Loucy (cell line): ENCODE results near the gene SLC25A6.

Source experiments
- H2AFZ ChIP-seq: fragments of 200-600 bp; sonication (generic); 2 replicates; pipeline ENCODE4 v1.6.0; 2016; ENCODE audit warnings: antibody characterized with exemption, mild to moderate bottlenecking, low read length, moderate library complexity
- H3F3A ChIP-seq: fragments of 200-600 bp; 2 replicates; pipeline ENCODE4 v1.6.0; 2016; ENCODE audit warnings: antibody characterized with exemption, low read depth, mild to moderate bottlenecking
- H3K27me3 ChIP-seq: fragments of 200-600 bp; sonication (generic); 2 replicates; pipeline ENCODE4 v1.6.1; 2014; ENCODE audit warnings: low read length, mild to moderate bottlenecking; ENCODE audit not compliant: insufficient read depth, poor library complexity, severe bottlenecking
- H3K36me3 ChIP-seq: fragments of 200-600 bp; sonication (generic); 2 replicates; pipeline ENCODE4 v1.6.1; 2016; ENCODE audit warnings: low read length; ENCODE audit not compliant: insufficient read depth
- H3K4me1 ChIP-seq: fragments of 200-600 bp; sonication (generic); 2 replicates; pipeline ENCODE4 v1.5.1; 2014; ENCODE audit warnings: low read length, mild to moderate bottlenecking; ENCODE audit not compliant: insufficient read depth, poor library complexity, severe bottlenecking
- H3K4me2 ChIP-seq: fragments of 200-600 bp; sonication (generic); 2 replicates; pipeline ENCODE4 v1.6.0; 2014; ENCODE audit warnings: antibody characterized with exemption, low read length, low read depth, mild to moderate bottlenecking; ENCODE audit not compliant: poor library complexity, severe bottlenecking
- H3K4me3 ChIP-seq: fragments of 200-600 bp; sonication (generic); 2 replicates; pipeline ENCODE4 v1.5.1; 2014; ENCODE audit warnings: low read length, mild to moderate bottlenecking, mixed read lengths; ENCODE audit not compliant: poor library complexity, severe bottlenecking
- H3K79me2 ChIP-seq: fragments of 200-600 bp; sonication (generic); 2 replicates; pipeline ENCODE4 v1.6.1; 2014; ENCODE audit warnings: low read length; ENCODE audit not compliant: insufficient read depth
- H3K9ac ChIP-seq: fragments of 200-600 bp; sonication (generic); 2 replicates; pipeline ENCODE4 v1.6.0; 2014; ENCODE audit warnings: mild to moderate bottlenecking, low read depth, low read length, moderate library complexity; ENCODE audit not compliant: poor library complexity, severe bottlenecking
- H3K9me2 ChIP-seq: fragments of 200-600 bp; sonication (generic); replicated peaks from 2 replicates; pipeline ENCODE4 v1.6.1; 2016; ENCODE audit warnings: low read depth, low read length, mixed read lengths
- H3K9me3 ChIP-seq: fragments of 200-600 bp; sonication (generic); 2 replicates; pipeline ENCODE4 v1.6.1; 2014; ENCODE audit warnings: mild to moderate bottlenecking, antibody characterized with exemption, low read length, low read depth; ENCODE audit not compliant: insufficient read depth
- H4K20me1 ChIP-seq: fragments of 200-600 bp; sonication (generic); 2 replicates; pipeline ENCODE4 v1.6.0; 2014; ENCODE audit warnings: antibody characterized with exemption, low read length, mild to moderate bottlenecking; ENCODE audit not compliant: insufficient read depth, poor library complexity, severe bottlenecking
- CTCF ChIP-seq: fragments of 200-600 bp; sonication (generic); conservative IDR thresholded peaks from 2 replicates; pipeline ENCODE4 v1.5.1; 2014; ENCODE audit warnings: mild to moderate bottlenecking, antibody characterized with exemption, low read length
- EZH2phosphoT487 ChIP-seq: fragments of 200-600 bp; IDR thresholded peaks from 2 replicates; pipeline ENCODE4 v1.6.1; 2018; ENCODE audit warnings: antibody characterized with exemption, mild to moderate bottlenecking, moderate library complexity, borderline replicate concordance

The SLC25A6 gene

GRCh38 chrX:1390621-1391369 lies 1.1 kb downstream of the SLC25A6 start:
- TF ChIP-seq EZH2phosphoT487, result no peak
- TF ChIP-seq CTCF, result no peak
- peaks cover 39% of the 10 kb centered on the region; the same call in 1 of the 2 replicates for H3K36me3 ChIP-seq
- peak overlapping the region; percentile 98 for H3K9ac ChIP-seq
- H3K4me2 ChIP-seq, result peak overlapping the region; percentile 87
- peaks cover 3% of the 10 kb centered on the region for H3K4me1 ChIP-seq
- H3K79me2 ChIP-seq, result peaks cover 74% of the 10 kb centered on the region
- H3F3A ChIP-seq, result no peaks in the 10 kb centered on the region
- no peak overlapping the region for H2AFZ ChIP-seq
- no peaks in the 10 kb centered on the region for H3K27me3 ChIP-seq
- H3K4me3 ChIP-seq, result peak overlapping the region; percentile 93
- peaks cover 38% of the 10 kb centered on the region for H4K20me1 ChIP-seq
- no peaks in the 10 kb centered on the region for H3K9me2 ChIP-seq
- H3K9me3 ChIP-seq, result no peaks in the 10 kb centered on the region

DNA sequence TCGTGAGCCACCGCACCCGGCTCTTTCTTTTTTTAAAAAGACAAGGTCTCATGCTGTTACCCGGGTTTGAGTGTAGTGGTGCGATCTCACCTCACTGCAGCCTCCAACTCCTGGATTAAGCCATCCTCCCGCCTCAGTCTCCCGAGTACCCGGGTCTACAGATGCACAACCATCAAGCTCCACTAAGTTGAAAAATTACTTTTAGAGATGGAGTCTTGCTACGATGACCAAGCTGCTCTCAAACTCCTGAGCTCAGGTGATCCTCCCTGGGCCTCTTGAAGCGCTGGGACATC lies 2.0 kb downstream of the SLC25A6 start:
- no peaks in the 10 kb centered on the region for H3F3A ChIP-seq
- peaks cover 38% of the 10 kb centered on the region for H4K20me1 ChIP-seq
- H3K27me3 ChIP-seq, result no peaks in the 10 kb centered on the region
- H3K9ac ChIP-seq, result no peak overlapping the region
- H3K9me3 ChIP-seq, result no peaks in the 10 kb centered on the region
- peaks cover 48% of the 10 kb centered on the region; the same call in 1 of the 2 replicates for H3K36me3 ChIP-seq
- H3K4me3 ChIP-seq, result peak overlapping the region; percentile 93
- H3K79me2 ChIP-seq, result peaks cover 66% of the 10 kb centered on the region
- TF ChIP-seq EZH2phosphoT487 (no peak), CTCF (no peak)
- peak overlapping the region; percentile 87 for H3K4me2 ChIP-seq
- no peak overlapping the region for H2AFZ ChIP-seq
- no peaks in the 10 kb centered on the region for H3K9me2 ChIP-seq
- peaks cover 3% of the 10 kb centered on the region for H3K4me1 ChIP-seq

DNA sequence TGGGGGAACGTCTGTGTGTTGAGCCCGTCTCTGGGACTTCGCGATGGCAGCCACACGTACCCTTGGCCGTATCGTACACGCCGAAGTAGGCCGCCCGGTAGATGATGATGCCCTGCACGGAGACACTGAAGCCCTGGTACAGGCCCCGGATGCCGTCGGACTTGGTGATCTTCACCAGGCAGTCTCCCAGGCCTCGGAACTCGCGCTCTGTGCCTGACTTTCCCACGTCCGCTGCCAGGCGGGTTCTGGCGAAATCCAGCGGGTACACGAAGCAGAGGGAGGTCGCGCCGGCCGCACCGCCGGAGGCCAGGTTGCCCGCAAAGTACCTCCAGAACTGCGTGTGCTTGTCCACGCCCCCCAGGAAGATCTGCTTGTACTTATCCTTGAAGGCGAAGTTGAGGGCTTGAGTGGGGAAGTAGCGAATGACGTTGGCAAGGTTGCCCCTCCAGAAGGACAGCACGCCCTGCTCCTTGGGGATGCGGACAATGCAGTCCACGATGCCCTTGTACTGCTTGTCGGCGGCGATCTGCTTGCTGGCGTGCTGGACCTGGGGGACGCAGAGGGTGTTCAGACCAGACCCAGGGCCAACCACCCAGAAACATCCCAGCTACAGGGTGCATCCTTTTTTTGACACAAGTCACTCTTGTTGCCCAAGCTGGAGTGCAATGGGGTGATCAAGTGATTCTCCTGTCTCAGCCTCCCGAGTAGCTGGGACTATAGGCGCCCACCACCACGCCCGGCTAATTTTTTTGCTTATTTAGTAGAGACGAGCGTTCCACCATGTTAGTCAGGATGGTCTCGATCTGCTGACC lies 2.5 kb downstream of the SLC25A6 start:
- Histone ChIP-seq H3F3A (no peaks in the 10 kb centered on the region), H4K20me1 (peaks cover 38% of the 10 kb centered on the region), H2AFZ (no peak overlapping the region), H3K9me2 (no peaks in the 10 kb centered on the region), H3K4me3 (peak overlapping the region; percentile 93), H3K4me2 (peak overlapping the region; percentile 87), H3K9me3 (no peaks in the 10 kb centered on the region), H3K9ac (no peak overlapping the region), H3K4me1 (peaks cover 1% of the 10 kb centered on the region), H3K36me3 (peaks cover 53% of the 10 kb centered on the region; the same call in 1 of the 2 replicates), H3K79me2 (peaks cover 60% of the 10 kb centered on the region), H3K27me3 (no peaks in the 10 kb centered on the region)
- TF ChIP-seq CTCF (no peak), EZH2phosphoT487 (no peak)
